GM18502 (cell line): ENCODE data around the gene ALPP.
"Not testable (repeated sequence)": the region's sequence is repeated elsewhere in the genome, so short reads cannot be mapped to it uniquely, and the experiment has no call there.

ENCODE experiments used
- ATAC-seq: cut with Tn5 transposase; IDR thresholded peaks from one replicate; pipeline ENCODE4 v1.9.1; 2021; ENCODE audit warnings: mild to moderate bottlenecking; ENCODE audit not compliant: unreplicated experiment, poor library complexity

Gene ALPP

GRCh38 chr2:232379610-232380590, 1.3 kb downstream of the ALPP start:
- not testable (repeated sequence) for ATAC-seq

- ATAC-seq: not testable (repeated sequence)
These were observed 2.9 kb downstream of the ALPP start for GRCh38 chr2:232381204-232382031.

- no peak for ATAC-seq
These were observed 4.0 kb downstream of the ALPP start for GRCh38 chr2:232382331-232383225.

- no peak for ATAC-seq
These were observed 5.9 kb downstream of the ALPP start for GRCh38 chr2:232384466-232384865.

GRCh38 chr2:232385058-232385457, 6.5 kb downstream of the ALPP start:
- ATAC-seq: not testable (repeated sequence)

- no peak for ATAC-seq
These were observed 7.3 kb downstream of the ALPP start for GRCh38 chr2:232385660-232386489.

DNA sequence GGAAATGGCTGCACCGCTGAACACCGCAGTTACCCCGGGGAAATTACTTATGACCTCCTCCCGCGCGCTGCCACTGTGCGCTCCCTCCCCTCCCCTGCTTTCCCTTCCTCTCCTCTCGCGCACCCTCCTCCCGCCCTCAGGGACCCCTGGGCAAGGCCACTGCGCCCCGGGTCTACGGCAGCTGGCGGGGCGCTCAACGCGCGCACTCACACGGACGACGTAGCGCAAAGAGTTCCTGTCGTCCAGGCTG, 7.9 kb downstream of the ALPP start:
- no peak for ATAC-seq

DNA sequence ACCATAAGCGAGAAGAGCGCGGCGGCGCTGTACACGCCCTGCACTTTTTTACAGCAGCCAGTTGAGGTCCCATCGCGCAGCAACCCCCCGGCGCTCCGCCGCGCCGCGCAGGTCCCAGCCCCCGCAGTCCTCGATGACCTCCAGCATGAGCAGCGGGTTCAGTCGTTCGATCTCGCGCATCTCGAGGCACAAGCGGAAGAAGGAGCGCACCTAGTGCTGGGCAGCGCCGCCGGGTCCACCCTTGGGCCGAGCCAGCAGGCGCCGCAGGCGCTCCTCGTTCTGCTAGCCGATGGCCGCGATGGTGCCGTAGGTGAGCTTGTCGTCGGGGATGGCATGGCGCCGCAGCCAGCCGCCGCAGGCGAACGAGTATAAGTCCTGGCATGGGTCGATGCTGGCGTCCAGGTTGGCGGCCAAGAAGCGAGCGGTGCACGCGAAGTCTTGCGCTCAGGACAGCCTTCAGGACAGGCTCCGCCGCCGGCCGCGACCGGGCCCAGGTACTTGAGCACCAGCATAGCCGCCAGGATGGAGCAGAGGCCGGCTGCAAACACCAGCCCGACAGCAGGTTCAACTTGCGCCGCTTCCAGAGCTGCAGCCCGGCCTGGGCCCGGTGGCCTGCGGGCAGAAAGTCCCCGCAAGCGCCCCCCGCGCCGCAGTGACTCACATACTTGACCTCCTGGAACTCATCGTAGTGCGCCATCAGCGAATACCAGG, 8.3 kb downstream of the ALPP start:
- no peak for ATAC-seq

DNA sequence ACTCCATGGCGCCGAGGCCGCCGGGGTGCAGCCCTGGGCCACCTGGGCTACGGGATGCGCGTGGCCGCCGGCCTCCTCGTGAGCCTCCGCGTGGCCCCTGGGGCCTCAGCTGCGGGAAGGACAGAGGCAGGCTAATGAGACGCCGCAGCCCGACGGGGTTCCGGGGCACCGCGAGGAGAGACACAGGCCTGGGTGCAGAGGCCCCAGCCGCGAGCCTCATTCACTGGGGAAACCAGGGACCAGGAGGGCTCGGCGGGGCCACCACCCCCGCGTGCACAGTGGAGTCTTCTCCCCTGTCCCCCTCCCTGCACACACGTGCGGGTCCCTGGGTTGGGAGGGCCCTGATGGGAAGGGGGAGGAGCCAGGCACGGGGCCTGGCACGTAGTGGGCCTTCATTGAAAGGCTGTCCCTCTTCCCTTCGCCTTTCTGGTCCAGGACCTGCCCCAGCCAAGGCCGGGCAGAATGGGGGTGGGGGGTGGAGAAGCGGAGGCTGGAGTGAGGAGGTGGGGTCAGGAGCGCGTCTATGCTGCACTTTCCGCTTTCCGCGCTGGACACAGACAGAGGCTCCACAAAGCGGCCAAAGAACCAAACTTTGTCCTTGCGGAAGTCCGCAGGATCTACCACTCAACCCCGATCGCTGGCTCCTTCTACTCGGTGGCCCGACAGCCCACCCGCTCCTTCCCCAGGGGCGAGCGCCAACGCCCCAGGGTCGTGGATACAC, 9.1 kb downstream of the ALPP start:
- no peak for ATAC-seq

- no peak for ATAC-seq
These were observed 9.9 kb downstream of the ALPP start for GRCh38 chr2:232388324-232388891.

- no peak for ATAC-seq
These were observed 10.8 kb downstream of the ALPP start for GRCh38 chr2:232389327-232389726.

- no peak for ATAC-seq
These were observed 12.1 kb downstream of the ALPP start for GRCh38 chr2:232390661-232391060.

DNA sequence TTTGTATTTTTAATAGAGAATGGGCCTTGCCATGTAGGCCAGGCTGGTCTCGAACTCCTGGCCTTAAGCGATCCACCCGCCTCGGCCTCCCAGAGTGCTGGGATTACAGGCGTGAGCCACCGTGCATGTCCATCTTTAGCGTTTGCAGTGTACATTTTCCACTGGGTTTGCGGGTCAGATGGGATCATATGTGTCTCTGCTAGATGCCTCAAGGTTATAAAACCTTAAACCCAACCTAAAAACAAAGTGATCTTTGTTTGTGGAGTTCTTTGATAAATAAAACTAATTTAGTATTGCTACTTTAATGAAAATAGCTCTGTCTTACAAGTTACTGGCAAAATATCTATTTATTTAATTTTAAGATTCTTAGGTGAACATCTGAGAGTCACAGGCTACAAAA, 15.0 kb downstream of the ALPP start:
- ATAC-seq: no peak

DNA sequence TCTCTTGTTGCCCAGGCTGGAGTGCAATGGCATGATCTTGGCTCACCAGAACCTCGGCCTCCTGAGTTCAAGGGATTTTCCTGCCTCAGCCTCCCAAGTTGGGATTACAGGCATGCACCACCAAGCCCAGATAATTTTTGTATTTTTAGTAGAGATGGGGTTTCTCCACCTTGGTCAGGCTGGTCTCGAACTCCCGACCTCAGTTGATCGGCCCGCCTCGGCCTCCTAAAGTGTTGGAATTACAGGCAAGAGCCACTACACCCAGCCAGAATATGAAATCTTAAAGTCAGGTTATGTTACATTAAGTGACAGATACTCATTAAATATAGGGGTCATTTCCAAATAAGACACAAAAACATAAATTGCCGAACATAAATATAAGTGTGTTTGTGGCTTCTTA, 15.9 kb downstream of the ALPP start:
- not testable (repeated sequence) for ATAC-seq

- ATAC-seq: no peak
These were observed 17.0 kb downstream of the ALPP start for GRCh38 chr2:232395586-232395985.

- no peak for ATAC-seq
These were observed 18.1 kb downstream of the ALPP start for GRCh38 chr2:232396683-232397082.

DNA sequence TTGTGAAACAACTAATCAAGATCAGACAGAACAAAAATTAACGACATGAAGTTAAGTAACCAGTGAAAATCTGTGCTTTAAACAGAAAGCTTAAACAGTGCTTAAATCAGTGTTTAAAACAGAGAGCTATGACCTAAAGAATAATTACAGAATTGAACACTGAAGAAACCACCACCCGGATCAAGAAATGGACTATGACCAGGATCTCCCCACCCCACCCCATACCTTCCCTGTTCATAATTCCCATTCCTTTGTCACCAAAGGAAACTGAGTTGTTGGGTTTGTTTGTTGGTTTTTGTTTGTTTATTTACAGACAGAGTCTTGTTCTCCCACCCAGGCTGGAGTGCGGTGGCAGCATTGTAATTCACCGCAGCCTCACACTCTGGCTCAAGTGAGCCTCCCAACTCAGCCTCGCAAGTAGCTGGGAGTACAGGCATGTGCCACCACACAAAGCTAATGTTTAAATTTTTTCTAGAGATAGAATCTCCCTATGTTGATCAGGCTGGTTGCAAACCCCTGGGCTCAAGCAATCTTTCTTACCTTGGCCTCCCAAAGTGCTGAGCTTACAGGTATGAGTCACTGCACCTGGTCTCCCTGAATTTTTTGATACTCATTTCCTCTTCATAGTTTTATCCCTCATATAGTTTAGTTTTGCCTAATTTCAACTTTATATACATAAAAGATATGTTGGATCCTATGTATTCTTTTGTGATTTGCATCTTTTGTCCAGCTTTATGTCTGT, 19.9 kb downstream of the ALPP start:
- no peak for ATAC-seq
